NCI-H1417 treated with DMSO at 0.1 percent for 48 hours (cell line): ENCODE measurements around the gene IGSF3.
"Not testable (repeated sequence)": the region's sequence is repeated elsewhere in the genome, so short reads cannot be mapped to it uniquely, and the experiment has no call there.

Experiments
- DNase-seq: peaks from one replicate; lab custom pipeline; 2025; lab: John Stamatoyannopoulos, UW

Gene IGSF3

GRCh38 chr1:116629441-116629840 is 38.1 kb downstream of the IGSF3 start:
- DNase-seq: not testable (repeated sequence)

GRCh38 chr1:116628448-116628847 is 39.1 kb downstream of the IGSF3 start:
- DNase-seq: no peak

- not testable (repeated sequence) for DNase-seq
Observed at GRCh38 chr1:116627357-116627756, 40.2 kb downstream of the IGSF3 start.

GRCh38 chr1:116626915-116627314 is 40.6 kb downstream of the IGSF3 start:
- DNase-seq: not testable (repeated sequence)

- DNase-seq: not testable (repeated sequence)
Observed at GRCh38 chr1:116625155-116625554, 42.4 kb downstream of the IGSF3 start.

GRCh38 chr1:116624040-116624439 is 43.5 kb downstream of the IGSF3 start:
- DNase-seq: no peak

GRCh38 chr1:116622496-116622895 is 45.0 kb downstream of the IGSF3 start:
- DNase-seq: not testable (repeated sequence)

- not testable (repeated sequence) for DNase-seq
Observed at GRCh38 chr1:116621756-116622155, 45.8 kb downstream of the IGSF3 start.

- not testable (repeated sequence) for DNase-seq
Observed at GRCh38 chr1:116620392-116620791, 47.1 kb downstream of the IGSF3 start.

GRCh38 chr1:116619106-116619505 is 48.4 kb downstream of the IGSF3 start:
- DNase-seq: not testable (repeated sequence)

- DNase-seq: not testable (repeated sequence)
Observed at GRCh38 chr1:116617808-116618207, 49.7 kb downstream of the IGSF3 start.

- DNase-seq: not testable (repeated sequence)
Observed at GRCh38 chr1:116613825-116614224, 53.7 kb downstream of the IGSF3 start.

GRCh38 chr1:116609801-116610371 is 57.6 kb downstream of the IGSF3 start:
- DNase-seq: not testable (repeated sequence)

GRCh38 chr1:116608841-116609240 is 58.7 kb downstream of the IGSF3 start:
- DNase-seq: not testable (repeated sequence)

GRCh38 chr1:116608151-116608550 is 59.4 kb downstream of the IGSF3 start:
- DNase-seq: not testable (repeated sequence)

- DNase-seq: not testable (repeated sequence)
Observed at GRCh38 chr1:116607463-116607862, 60.1 kb downstream of the IGSF3 start.

- not testable (repeated sequence) for DNase-seq
Observed at GRCh38 chr1:116606067-116606466, 61.5 kb downstream of the IGSF3 start.

GRCh38 chr1:116605315-116605714 is 62.2 kb downstream of the IGSF3 start:
- DNase-seq: no peak

- DNase-seq: not testable (repeated sequence)
Observed at GRCh38 chr1:116604408-116604807, 63.1 kb downstream of the IGSF3 start.

GRCh38 chr1:116603646-116604045 is 63.9 kb downstream of the IGSF3 start:
- not testable (repeated sequence) for DNase-seq

- DNase-seq: not testable (repeated sequence)
Observed at GRCh38 chr1:116599369-116599768, 68.2 kb downstream of the IGSF3 start.

- DNase-seq: not testable (repeated sequence)
Observed at GRCh38 chr1:116598420-116599036, 69.0 kb downstream of the IGSF3 start.

- DNase-seq: not testable (repeated sequence)
Observed at GRCh38 chr1:116597388-116597787, 70.1 kb downstream of the IGSF3 start.
